PC-9 (cell line): ENCODE results near the gene NPY. TPM values are rescaled to one million over a fixed set of nuclear protein-coding genes. Genes with fewer than 3 reads are reported as not detected.

Experiments
- BruUV-seq: library from RNA; stranded (reverse); fragments of 400-500 nt; replicated peaks from 2 replicates; lab custom pipeline; 2021; lab: Mats Ljungman, UMichigan
- CTCF ChIA-PET: fragments of 300-600 bp; sonication (Branson Sonifier 250); formaldehyde crosslinking; loops from one replicate; lab custom pipeline; 2022; ENCODE audit warnings: antibody characterized with exemption; lab: Charles Lee
- POLR2A ChIA-PET: fragments of 300-600 bp; sonication (Branson Sonifier 250); formaldehyde crosslinking; loops from one replicate; lab custom pipeline; 2022; ENCODE audit warnings: antibody characterized with exemption; ENCODE audit not compliant: unreplicated experiment; lab: Charles Lee
- DNase-seq, 2 experiments: peaks; one replicate each; pipeline versions ENCODE4 v3.0.0 to v3.0.0-alpha.2; 2015 to 2022; ENCODE audit warnings: mixed read lengths in 1 of 2
- H2AFZ ChIP-seq: fragments of 200-600 bp; sonication (generic); 2 replicates; pipeline ENCODE4 v1.8.1; 2017; ENCODE audit warnings: antibody characterized with exemption
- H3F3A ChIP-seq: fragments of 200-600 bp; sonication (generic); 2 replicates; pipeline ENCODE4 v1.8.1; 2017; ENCODE audit warnings: antibody characterized with exemption, mild to moderate bottlenecking, low read depth; ENCODE audit not compliant: insufficient read depth
- H3K27ac ChIP-seq: fragments of 200-600 bp; sonication (generic); 2 replicates; pipeline ENCODE4 v1.6.1; 2016; ENCODE audit warnings: mixed run types
- H3K27me3 ChIP-seq: fragments of 200-600 bp; sonication (generic); 2 replicates; pipeline ENCODE4 v1.6.1; 2016; ENCODE audit warnings: low read depth, mixed run types; ENCODE audit not compliant: insufficient read depth
- H3K36me3 ChIP-seq: fragments of 200-600 bp; sonication (generic); 2 replicates; pipeline ENCODE4 v1.6.1; 2016; ENCODE audit warnings: low read depth, mixed run types
- H3K4me1 ChIP-seq: fragments of 200-600 bp; sonication (generic); replicated peaks from 2 replicates; pipeline ENCODE4 v1.6.1; 2016; ENCODE audit warnings: mixed run types; ENCODE audit not compliant: insufficient read depth
- H3K4me2 ChIP-seq: fragments of 200-600 bp; sonication (generic); 2 replicates; pipeline ENCODE4 v1.6.1; 2017; ENCODE audit warnings: mixed run types
- H3K4me3 ChIP-seq: fragments of 200-600 bp; sonication (generic); 2 replicates; pipeline ENCODE4 v1.6.1; 2016; ENCODE audit warnings: mixed run types
- H3K79me2 ChIP-seq: fragments of 200-600 bp; sonication (generic); 2 replicates; pipeline ENCODE4 v1.6.1; 2017; ENCODE audit warnings: low read depth, mixed run types
- H3K9me2 ChIP-seq: fragments of 200-600 bp; sonication (generic); 2 replicates; pipeline ENCODE4 v1.8.1; 2017; ENCODE audit warnings: mild to moderate bottlenecking; ENCODE audit not compliant: insufficient read depth
- H3K9me3 ChIP-seq: fragments of 200-600 bp; sonication (generic); 2 replicates; pipeline ENCODE4 v1.8.1; 2016; ENCODE audit warnings: low read depth; ENCODE audit not compliant: insufficient read depth
- H4K20me1 ChIP-seq: fragments of 200-600 bp; sonication (generic); 2 replicates; pipeline ENCODE4 v1.8.1; 2017; ENCODE audit not compliant: insufficient read depth
- EZH2 ChIP-seq: fragments of 200-600 bp; sonication (generic); IDR thresholded peaks from 2 replicates; pipeline ENCODE4 v1.8.0; 2017; ENCODE audit warnings: antibody characterized with exemption, low read depth
- intact Hi-C: fragments of 100-400 bp; cut with micrococcal nuclease; formaldehyde crosslinking; loops from one replicate; pipeline ENCODE4 v1.10.0; 2022; ENCODE audit not compliant: unreplicated experiment
- total RNA-seq: library from RNA; stranded (reverse); gene quantifications from 2 replicates; pipeline ENCODE4 v1.2.3, GENCODE V29; 2021
- TF ChIP-seq, protein P1 (sequence below): fragments of 200-600 bp; sonication (generic); conservative IDR thresholded peaks from 2 replicates; pipeline ENCODE4 v1.6.1; 2017; ENCODE audit warnings: mixed run types, antibody characterized with exemption, mild to moderate bottlenecking, moderate library complexity

Gene NPY
- total RNA-seq, 1 experiment from 2014 or later = not detected

DNA sequence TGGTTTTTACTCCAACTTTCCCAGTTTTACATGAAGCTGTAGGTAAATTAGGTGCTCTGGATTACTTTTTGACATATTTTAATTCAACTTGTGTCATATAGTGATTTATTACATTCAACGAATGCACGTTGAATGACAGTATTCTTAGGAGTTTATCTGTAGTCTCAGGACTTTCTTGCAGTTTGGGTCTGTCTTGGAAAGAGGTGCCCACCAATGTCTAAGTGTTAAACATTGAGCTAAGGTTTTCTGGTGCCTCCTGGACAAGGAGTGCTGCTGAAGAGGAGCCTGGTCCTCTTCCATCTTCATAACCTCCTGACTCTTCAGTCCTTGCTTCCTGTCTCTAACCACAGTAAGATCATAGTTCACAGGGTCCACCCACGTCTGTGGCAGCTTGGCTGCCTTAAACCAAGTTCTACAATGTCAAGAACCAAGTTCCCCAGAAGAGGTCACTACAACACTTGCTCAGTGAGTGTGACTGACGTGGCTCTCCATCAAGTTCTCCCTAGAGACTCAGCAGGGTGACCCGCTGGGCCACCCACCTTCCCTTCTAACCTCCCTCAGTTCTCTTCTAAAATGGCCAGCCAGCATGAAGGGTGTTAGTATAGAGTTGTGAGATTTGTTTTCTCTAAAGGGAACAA, 6.1 kb downstream of the NPY start:
- peaks cover 26% of the 10 kb centered on the region for H3K4me1 ChIP-seq
- H3K79me2 ChIP-seq = no peaks in the 10 kb centered on the region
- no peak overlapping the region for H2AFZ ChIP-seq
- no peaks in the 10 kb centered on the region; the same call in 1 of the 2 replicates for H3K9me2 ChIP-seq
- ChIA-PET CTCF (interaction anchor here (0.6 kb wide), 2 partner anchors 293 to 1370 kb away, joined by 3 read pairs; no protein-coding TSS in a partner anchor), POLR2A (no interaction called here)
- no peaks in the 10 kb centered on the region for H4K20me1 ChIP-seq
- H3K27me3 ChIP-seq = no peaks in the 10 kb centered on the region
- TF ChIP-seq, protein P1, sequence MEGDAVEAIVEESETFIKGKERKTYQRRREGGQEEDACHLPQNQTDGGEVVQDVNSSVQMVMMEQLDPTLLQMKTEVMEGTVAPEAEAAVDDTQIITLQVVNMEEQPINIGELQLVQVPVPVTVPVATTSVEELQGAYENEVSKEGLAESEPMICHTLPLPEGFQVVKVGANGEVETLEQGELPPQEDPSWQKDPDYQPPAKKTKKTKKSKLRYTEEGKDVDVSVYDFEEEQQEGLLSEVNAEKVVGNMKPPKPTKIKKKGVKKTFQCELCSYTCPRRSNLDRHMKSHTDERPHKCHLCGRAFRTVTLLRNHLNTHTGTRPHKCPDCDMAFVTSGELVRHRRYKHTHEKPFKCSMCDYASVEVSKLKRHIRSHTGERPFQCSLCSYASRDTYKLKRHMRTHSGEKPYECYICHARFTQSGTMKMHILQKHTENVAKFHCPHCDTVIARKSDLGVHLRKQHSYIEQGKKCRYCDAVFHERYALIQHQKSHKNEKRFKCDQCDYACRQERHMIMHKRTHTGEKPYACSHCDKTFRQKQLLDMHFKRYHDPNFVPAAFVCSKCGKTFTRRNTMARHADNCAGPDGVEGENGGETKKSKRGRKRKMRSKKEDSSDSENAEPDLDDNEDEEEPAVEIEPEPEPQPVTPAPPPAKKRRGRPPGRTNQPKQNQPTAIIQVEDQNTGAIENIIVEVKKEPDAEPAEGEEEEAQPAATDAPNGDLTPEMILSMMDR = peak; percentile 82
- TF ChIP-seq EZH2 = no peak
- H3K9me3 ChIP-seq = no peaks in the 10 kb centered on the region
- no peaks in the 10 kb centered on the region for H3K36me3 ChIP-seq
- no TSS peak for BruUV-seq
- no peak overlapping the region for H3K4me3 ChIP-seq
- peak overlapping the region; percentile 20; the same call in 1 of the 2 replicates for H3K4me2 ChIP-seq
- H3K27ac ChIP-seq = no peak overlapping the region
- peaks cover 14% of the 10 kb centered on the region for H3F3A ChIP-seq
- peak; percentile 20 to 81 for DNase-seq
- intact Hi-C loops = loop anchor here (1.0 to 2.0 kb wide), 2 partner anchors 375 to 809 kb away; no protein-coding TSS in a partner anchor

GRCh38 chr7:24291271-24291670, 7.3 kb downstream of the NPY start:
- CTCF ChIA-PET = no interaction called here
- TF ChIP-seq, protein P1 = no peak
- TF ChIP-seq EZH2 = no peak
- no TSS peak for BruUV-seq

DNA sequence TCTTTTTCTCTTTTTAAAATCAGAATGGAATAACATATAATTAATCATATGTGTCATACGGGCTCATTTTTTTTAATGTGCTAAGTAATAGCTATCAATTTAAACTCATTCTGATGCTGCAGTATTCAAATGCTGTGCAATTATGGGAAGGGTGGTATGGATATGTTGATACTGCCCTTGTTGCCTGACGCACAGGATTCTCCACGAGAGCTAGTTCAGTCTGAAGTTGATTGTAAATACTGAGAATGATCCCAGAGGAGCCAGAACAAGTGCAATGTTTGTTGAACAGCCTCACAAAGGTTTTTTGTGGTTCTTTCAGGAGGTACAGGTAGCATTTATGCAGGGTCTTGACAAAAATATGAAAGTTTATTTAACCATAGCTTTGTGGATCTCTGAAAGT, 13.4 kb downstream of the NPY start:
- Histone ChIP-seq H3K27me3 (no peaks in the 10 kb centered on the region), H3K79me2 (no peaks in the 10 kb centered on the region), H3K9me2 (no peaks in the 10 kb centered on the region; the same call in 1 of the 2 replicates), H3K4me2 (no peak overlapping the region), H3K4me3 (no peak overlapping the region), H3K4me1 (0 out of 2 replicates have a peak, but pooled peaks cover under 1% of the 10 kb centered on the region), H3K9me3 (no peaks in the 10 kb centered on the region), H3K27ac (no peak overlapping the region), H4K20me1 (no peaks in the 10 kb centered on the region), H3K36me3 (no peaks in the 10 kb centered on the region), H2AFZ (peak overlapping the region; percentile 4; the same call in 1 of the 2 replicates), H3F3A (no peaks in the 10 kb centered on the region)
- DNase-seq = peak in 1 of 2 experiments; percentile 10
- intact Hi-C loops = no loop called here
- ChIA-PET POLR2A (no interaction called here), CTCF (no interaction called here)
- no TSS peak for BruUV-seq
- TF ChIP-seq, protein P1 = no peak
- TF ChIP-seq EZH2 = no peak

More at GRCh38 chr7:24291271-24291670, 7.3 kb downstream of the NPY start:
- Histone ChIP-seq H4K20me1 (no peaks in the 10 kb centered on the region), H3K36me3 (no peaks in the 10 kb centered on the region), H3K4me3 (peak overlapping the region; percentile 5; the same call in 1 of the 2 replicates), H3K79me2 (no peaks in the 10 kb centered on the region), H3K4me1 (peaks cover 26% of the 10 kb centered on the region), H3K9me3 (no peaks in the 10 kb centered on the region), H2AFZ (peak overlapping the region; percentile 5), H3K4me2 (peak overlapping the region; percentile 64), H3F3A (peaks cover 14% of the 10 kb centered on the region; the same call in 1 of the 2 replicates), H3K27me3 (no peaks in the 10 kb centered on the region), H3K27ac (peak overlapping the region; percentile 43; the same call in 1 of the 2 replicates), H3K9me2 (no peaks in the 10 kb centered on the region; the same call in 1 of the 2 replicates)
- intact Hi-C loops = loop anchor here (2.0 kb wide), 1 partner anchor 808 kb away; no protein-coding TSS in a partner anchor
- peak in 1 of 2 experiments; percentile 98 for DNase-seq
- POLR2A ChIA-PET = no interaction called here
